SK-N-SH (cell line): ENCODE results near the gene ARL8A.

ENCODE experiments used
- CTCF ChIP-seq: fragments of 200-600 bp; sonication (generic); IDR thresholded peaks from 2 replicates; pipeline ENCODE4 v1.6.1; 2017; ENCODE audit warnings: antibody characterized with exemption, mild to moderate bottlenecking, moderate library complexity
- EP300 ChIP-seq, 2 experiments: IDR thresholded peaks; 2 replicates each; pipeline versions ENCODE4 v1.4.0 to v1.6.1; 2012; ENCODE audit warnings: borderline replicate concordance in 1 of 2, low read depth in 1 of 2, low read length in 1 of 2
- GABPA ChIP-seq: IDR thresholded peaks from 2 replicates; pipeline ENCODE4 v1.4.0; 2012; ENCODE audit warnings: low read depth, mild to moderate bottlenecking
- IRF3 ChIP-seq: fragments of 150-350 bp; IDR thresholded peaks from 2 replicates; pipeline ENCODE4 v1.6.1; 2016; ENCODE audit warnings: mild to moderate bottlenecking, low read depth, low read length
- TAF1 ChIP-seq: IDR thresholded peaks from 2 replicates; pipeline ENCODE4 v1.6.1; 2012; ENCODE audit warnings: low read depth, mild to moderate bottlenecking, low read length, moderate library complexity, borderline replicate concordance
- USF2 ChIP-seq: fragments of 150-350 bp; IDR thresholded peaks from 2 replicates; pipeline ENCODE4 v1.6.1; 2017; ENCODE audit warnings: antibody characterized with exemption, low read length, low read depth, borderline replicate concordance

GRCh38 chr1:202189001-202189790 is 44.7 kb upstream of the ARL8A start:
- no peak for TF ChIP-seq USF2
- TF ChIP-seq IRF3 = no peak
- TF ChIP-seq CTCF = peak; percentile 74
- no peak for TF ChIP-seq GABPA
- no peak for TF ChIP-seq EP300 (IDR thresholded peaks at IDR 0.05; ENCODE audit: borderline replicate concordance in 1 of 2, low read depth in 1 of 2, low read length in 1 of 2)
- TF ChIP-seq TAF1 = no peak
